ENCODE measurements around the gene CUL9. TPM values are rescaled to one million over a fixed set of nuclear protein-coding genes. Genes with fewer than 3 reads are reported as not detected.
A peak's percentile ranks its signal among the peaks of the same experiment; 100 is the strongest.

Gene CUL9
- total RNA-seq, 2 experiments from 2014 or later = 32.9 to 37.0 TPM

DNA sequence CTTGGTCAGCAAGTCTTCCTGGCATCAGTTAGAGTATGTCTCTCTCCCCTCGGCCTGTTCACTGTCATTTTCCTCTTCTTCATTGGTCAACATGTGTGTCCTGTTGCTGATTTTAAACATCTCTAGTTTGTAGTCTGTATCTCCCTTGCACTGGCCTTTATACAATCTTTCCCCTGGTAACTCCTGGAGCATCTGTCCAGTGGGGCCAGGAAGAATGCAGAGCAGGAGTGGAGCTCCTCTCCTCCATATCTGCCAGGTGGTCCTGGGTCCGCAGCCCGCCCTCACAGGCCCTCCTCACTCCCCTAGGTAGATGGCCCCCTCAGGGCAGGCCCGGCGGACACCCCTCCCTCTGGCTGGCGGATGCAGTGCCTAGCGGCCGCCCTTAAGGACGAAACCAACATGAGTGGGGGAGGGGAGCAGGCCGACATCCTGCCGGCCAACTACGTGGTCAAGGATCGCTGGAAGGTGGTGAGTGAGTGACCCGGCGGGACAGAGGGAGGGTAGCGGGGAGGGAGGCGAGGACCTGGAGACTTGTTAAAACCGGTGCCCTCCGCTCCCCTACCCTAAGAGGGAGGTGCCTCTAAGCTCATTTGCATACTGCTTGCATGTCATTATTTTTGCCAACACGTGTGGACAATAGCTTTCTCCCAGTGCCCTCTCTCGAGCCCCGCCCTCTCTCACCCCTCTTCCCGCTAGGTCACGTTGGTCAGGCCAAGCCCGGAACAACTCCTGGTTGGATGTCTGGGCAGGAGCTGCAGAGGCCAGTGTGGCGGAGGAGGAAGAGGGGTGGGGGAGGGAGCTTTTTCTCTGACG, 64.5 kb downstream of the CUL9 start:
- CTCF ChIA-PET (ENCODE audit: unreplicated experiment) = interaction anchor here (0.6 to 1.9 kb wide), 4 partner anchors 9 to 115 kb away, joined by 3 to 25 read pairs (median 8); partner anchors contain the start of gene DNPH1

DNA sequence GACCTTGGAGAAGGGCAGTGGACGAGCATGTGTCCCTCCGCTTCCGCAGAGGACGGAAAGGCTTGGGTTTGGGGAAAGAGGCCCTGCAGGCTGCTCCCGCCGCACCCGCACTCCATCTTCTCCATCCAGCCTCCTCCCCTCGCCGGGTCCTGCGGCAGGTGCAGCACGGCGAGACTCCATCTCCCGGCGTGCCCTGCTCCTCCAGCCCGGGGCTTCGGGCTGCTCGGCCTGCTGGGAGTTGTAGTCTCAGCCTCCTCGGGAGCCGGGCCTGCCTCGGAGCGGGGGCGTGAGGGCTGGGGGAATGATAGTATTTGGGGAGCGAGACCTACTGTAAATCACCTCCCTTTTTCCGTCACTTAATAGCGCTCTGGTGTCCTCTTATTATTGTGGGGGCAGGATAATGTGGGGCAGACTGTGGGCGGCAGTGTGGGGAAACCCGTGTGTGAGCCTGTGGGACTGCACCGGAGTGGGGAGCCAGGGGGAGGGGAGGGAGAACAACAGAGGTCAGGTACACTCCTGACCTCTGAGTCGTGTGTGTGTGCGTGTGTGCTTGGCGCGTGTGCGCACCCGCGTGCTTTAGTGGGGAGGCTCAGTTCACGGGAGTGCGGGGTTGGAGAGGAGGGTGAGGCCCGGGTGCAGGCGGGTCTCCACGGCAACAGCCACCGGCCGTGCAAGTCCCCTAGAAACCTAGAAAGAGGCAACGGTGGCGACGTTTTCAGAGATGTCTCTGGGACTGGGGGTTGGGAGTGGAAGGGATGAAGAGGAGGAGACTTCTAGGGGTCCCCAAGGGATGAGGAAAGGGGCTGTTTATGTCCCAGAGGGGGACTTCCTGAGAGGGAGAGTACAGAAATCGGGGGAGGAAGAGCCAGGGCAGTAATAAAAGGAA, 65.4 kb downstream of the CUL9 start:
- peaks cover 20% of the 10 kb centered on the region for H3K4me1 ChIP-seq (ENCODE audit: insufficient read depth, low read length, poor library complexity, severe bottlenecking)
- peak overlapping the region; percentile 73 for H3K4me2 ChIP-seq (ENCODE audit: low read length)
- no peaks in the 10 kb centered on the region for H3K9me2 ChIP-seq (ENCODE audit: insufficient read depth, low read length)
- DNase-seq (ENCODE audit: low spot score) = peak; percentile 89
- H3K9me3 ChIP-seq (ENCODE audit: low read length) = no peaks in the 10 kb centered on the region
- TF ChIP-seq, protein P1, sequence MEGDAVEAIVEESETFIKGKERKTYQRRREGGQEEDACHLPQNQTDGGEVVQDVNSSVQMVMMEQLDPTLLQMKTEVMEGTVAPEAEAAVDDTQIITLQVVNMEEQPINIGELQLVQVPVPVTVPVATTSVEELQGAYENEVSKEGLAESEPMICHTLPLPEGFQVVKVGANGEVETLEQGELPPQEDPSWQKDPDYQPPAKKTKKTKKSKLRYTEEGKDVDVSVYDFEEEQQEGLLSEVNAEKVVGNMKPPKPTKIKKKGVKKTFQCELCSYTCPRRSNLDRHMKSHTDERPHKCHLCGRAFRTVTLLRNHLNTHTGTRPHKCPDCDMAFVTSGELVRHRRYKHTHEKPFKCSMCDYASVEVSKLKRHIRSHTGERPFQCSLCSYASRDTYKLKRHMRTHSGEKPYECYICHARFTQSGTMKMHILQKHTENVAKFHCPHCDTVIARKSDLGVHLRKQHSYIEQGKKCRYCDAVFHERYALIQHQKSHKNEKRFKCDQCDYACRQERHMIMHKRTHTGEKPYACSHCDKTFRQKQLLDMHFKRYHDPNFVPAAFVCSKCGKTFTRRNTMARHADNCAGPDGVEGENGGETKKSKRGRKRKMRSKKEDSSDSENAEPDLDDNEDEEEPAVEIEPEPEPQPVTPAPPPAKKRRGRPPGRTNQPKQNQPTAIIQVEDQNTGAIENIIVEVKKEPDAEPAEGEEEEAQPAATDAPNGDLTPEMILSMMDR (conservative IDR thresholded peaks at IDR 0.05; ENCODE audit: low read length) = peak; percentile 27; the same call in 1 of the 2 replicates
- no peak for TF ChIP-seq EZH2phosphoT487 (IDR thresholded peaks at IDR 0.05; ENCODE audit: borderline replicate concordance, low read depth, low read length)
- no peaks in the 10 kb centered on the region for H4K20me1 ChIP-seq (ENCODE audit: insufficient read depth, low read length)
- ChIA-PET CTCF (ENCODE audit: unreplicated experiment) (interaction anchor here (0.6 to 1.9 kb wide), 4 partner anchors 9 to 114 kb away, joined by 3 to 25 read pairs (median 8); partner anchors contain the start of gene DNPH1), POLR2A (interaction anchor here (0.6 to 1.8 kb wide), 7 partner anchors 9 to 259 kb away, joined by 3 to 7 read pairs (median 5); partner anchors contain the start of genes ABCC10 and DNPH1)
- peak overlapping the region; percentile 72 for H3K4me3 ChIP-seq (ENCODE audit: low read depth, low read length, poor library complexity, severe bottlenecking)
- H3K36me3 ChIP-seq (ENCODE audit: insufficient read depth, low read length) = no peaks in the 10 kb centered on the region
- H2AFZ ChIP-seq (ENCODE audit: low read length) = peak overlapping the region; percentile 94
- intact Hi-C loops (cut with micrococcal nuclease; ENCODE audit: unreplicated experiment) = no loop called here
- H3K79me2 ChIP-seq (ENCODE audit: insufficient read depth, low read depth, low read length) = no peaks in the 10 kb centered on the region
- BruUV-seq (replicated peaks) = no TSS peak
- no peak overlapping the region for H3K27ac ChIP-seq (ENCODE audit: low read depth, low read length, poor library complexity, severe bottlenecking)

More for the DNA sequence above, 64.5 kb downstream of the CUL9 start:
- Histone ChIP-seq H3K4me2 (ENCODE audit: low read length) (peak overlapping the region; percentile 73), H3K79me2 (ENCODE audit: insufficient read depth, low read depth, low read length) (no peaks in the 10 kb centered on the region), H4K20me1 (ENCODE audit: insufficient read depth, low read length) (no peaks in the 10 kb centered on the region), H3K4me1 (ENCODE audit: insufficient read depth, low read length, poor library complexity, severe bottlenecking) (peaks cover 20% of the 10 kb centered on the region), H3K36me3 (ENCODE audit: insufficient read depth, low read length) (no peaks in the 10 kb centered on the region), H3K4me3 (ENCODE audit: low read depth, low read length, poor library complexity, severe bottlenecking) (peak overlapping the region; percentile 72), H3K9me3 (ENCODE audit: low read length) (no peaks in the 10 kb centered on the region), H3K9me2 (ENCODE audit: insufficient read depth, low read length) (no peaks in the 10 kb centered on the region), H2AFZ (ENCODE audit: low read length) (peak overlapping the region; percentile 94), H3K27ac (ENCODE audit: low read depth, low read length, poor library complexity, severe bottlenecking) (no peak overlapping the region)
- intact Hi-C loops (cut with micrococcal nuclease; ENCODE audit: unreplicated experiment) = loop anchor here (1.0 kb wide), 1 partner anchor 75 kb away; the partner anchor contains the start of gene SRF
- TF ChIP-seq EZH2phosphoT487 (IDR thresholded peaks at IDR 0.05; ENCODE audit: borderline replicate concordance, low read depth, low read length) = no peak
- POLR2A ChIA-PET = interaction anchor here (0.6 to 1.8 kb wide), 8 partner anchors 8 to 260 kb away, joined by 3 to 7 read pairs (median 4); partner anchors contain the start of genes ABCC10 and DNPH1
- no TSS peak for BruUV-seq (replicated peaks)
- DNase-seq (ENCODE audit: low spot score) = peak; percentile 83

DNA sequence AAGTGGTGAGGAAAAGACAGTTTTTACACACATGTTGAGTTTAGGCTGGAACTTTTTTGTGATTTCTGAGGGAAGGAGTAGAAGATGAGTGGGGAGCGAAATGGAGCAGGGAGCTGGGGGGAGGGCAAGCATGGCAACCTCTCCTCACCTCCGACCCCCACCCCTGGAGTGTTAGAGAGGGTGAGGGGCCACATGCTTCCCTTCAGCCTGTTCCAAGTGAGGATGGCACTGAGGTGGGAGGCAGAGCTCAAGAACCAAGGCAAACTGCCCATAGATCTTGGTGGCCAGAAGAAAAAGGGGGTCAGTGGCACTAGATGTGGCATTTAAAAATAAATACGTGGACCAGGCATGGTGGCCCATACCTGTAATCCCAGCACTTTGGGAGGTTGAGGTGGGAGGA, 66.1 kb downstream of the CUL9 start:
- peak overlapping the region; percentile 73 for H3K4me2 ChIP-seq (ENCODE audit: low read length)
- peak overlapping the region; percentile 94; the same call in 1 of the 2 replicates for H2AFZ ChIP-seq (ENCODE audit: low read length)
- no TSS peak for BruUV-seq (replicated peaks)
- ChIA-PET POLR2A (interaction anchor here (0.6 to 1.8 kb wide), 2 partner anchors 75 to 259 kb away, joined by 3 read pairs; no protein-coding TSS in a partner anchor), CTCF (ENCODE audit: unreplicated experiment) (no interaction called here)
- no peaks in the 10 kb centered on the region for H3K36me3 ChIP-seq (ENCODE audit: insufficient read depth, low read length)
- no peak overlapping the region for H3K27ac ChIP-seq (ENCODE audit: low read depth, low read length, poor library complexity, severe bottlenecking)
- TF ChIP-seq EZH2phosphoT487 (IDR thresholded peaks at IDR 0.05; ENCODE audit: borderline replicate concordance, low read depth, low read length) = no peak
- TF ChIP-seq, protein P1 (conservative IDR thresholded peaks at IDR 0.05; ENCODE audit: low read length) = no peak
- no peaks in the 10 kb centered on the region for H3K79me2 ChIP-seq (ENCODE audit: insufficient read depth, low read depth, low read length)
- H3K9me3 ChIP-seq (ENCODE audit: low read length) = no peaks in the 10 kb centered on the region
- no peak for DNase-seq (ENCODE audit: low spot score)
- no peaks in the 10 kb centered on the region for H3K9me2 ChIP-seq (ENCODE audit: insufficient read depth, low read length)
- H3K4me3 ChIP-seq (ENCODE audit: low read depth, low read length, poor library complexity, severe bottlenecking) = peak overlapping the region; percentile 72
- H3K4me1 ChIP-seq (ENCODE audit: insufficient read depth, low read length, poor library complexity, severe bottlenecking) = peaks cover 20% of the 10 kb centered on the region
- intact Hi-C loops (cut with micrococcal nuclease; ENCODE audit: unreplicated experiment) = no loop called here
- H4K20me1 ChIP-seq (ENCODE audit: insufficient read depth, low read length) = no peaks in the 10 kb centered on the region
